ENCODE measurements around the gene CCDC170. TPM values are rescaled to one million over a fixed set of nuclear protein-coding genes. Genes with fewer than 3 reads are reported as not detected.
"Not testable (repeated sequence)": the region's sequence is repeated elsewhere in the genome, so short reads cannot be mapped to it uniquely, and the experiment has no call there.

CCDC170 gene
- total RNA-seq, 6 donors from 2014 or later = 1.7 to 28.3 (median 5.2) TPM

GRCh38 chr6:151544453-151544852 is 50.6 kb downstream of the CCDC170 start:
- H3K4me3 ChIP-seq = no peak overlapping the region
- no peaks in the 10 kb centered on the region for H3K36me3 ChIP-seq
- H3K4me1 ChIP-seq = no peaks in the 10 kb centered on the region
- H3K27ac ChIP-seq = no peak overlapping the region
- DNase-seq (no peak), ATAC-seq (ENCODE audit: low FRiP score in 2 of 2) (no peak)
- TF ChIP-seq POLR2A (IDR thresholded peaks at IDR 0.05) (no peak), POLR2AphosphoS5 (IDR thresholded peaks at IDR 0.05) (no peak), CTCF (IDR thresholded peaks at IDR 0.05) (no peak), EP300 (IDR thresholded peaks at IDR 0.05) (no peak)
- 85 to 88% methylated on average over 1 of the region's 1 CpG for WGBS, 2 donors
- H3K9me3 ChIP-seq = peaks cover 0 to 11% (median 7%) of the 10 kb centered on the region in 4 donors
- H3K27me3 ChIP-seq = no peaks in the 10 kb centered on the region

- WGBS, 2 donors = 93 to 94% methylated on average over 6 of the region's 6 CpGs
- not testable (repeated sequence) for DNase-seq; H3K36me3 ChIP-seq; H3K27me3 ChIP-seq; H3K4me3 ChIP-seq; H3K9me3 ChIP-seq; ATAC-seq (ENCODE audit: low FRiP score in 2 of 2); H3K27ac ChIP-seq; H3K4me1 ChIP-seq
Observed at GRCh38 chr6:151544884-151545283, 51.1 kb downstream of the CCDC170 start.

- TF ChIP-seq POLR2A (IDR thresholded peaks at IDR 0.05) (no peak), EP300 (IDR thresholded peaks at IDR 0.05) (no peak), CTCF (IDR thresholded peaks at IDR 0.05) (no peak), POLR2AphosphoS5 (IDR thresholded peaks at IDR 0.05) (no peak)
- WGBS, 2 donors = 86 to 87% methylated on average over 13 of the region's 13 CpGs
- no peaks in the 10 kb centered on the region for H3K36me3 ChIP-seq
- no peak for DNase-seq
- no peak for ATAC-seq (ENCODE audit: low FRiP score in 2 of 2)
- no peaks in the 10 kb centered on the region for H3K27me3 ChIP-seq
- no peak overlapping the region for H3K27ac ChIP-seq
- H3K4me1 ChIP-seq = no peaks in the 10 kb centered on the region
- no peak overlapping the region for H3K4me3 ChIP-seq
- H3K9me3 ChIP-seq = peaks cover 0 to 4% (median 3%) of the 10 kb centered on the region in 4 donors
Observed at GRCh38 chr6:151546941-151547659, 53.3 kb downstream of the CCDC170 start.

- WGBS, 2 donors = 77 to 88% methylated on average over 5 of the region's 5 CpGs
- TF ChIP-seq EP300 (IDR thresholded peaks at IDR 0.05) (no peak), CTCF (IDR thresholded peaks at IDR 0.05) (no peak), POLR2AphosphoS5 (IDR thresholded peaks at IDR 0.05) (no peak), POLR2A (IDR thresholded peaks at IDR 0.05) (no peak)
- Histone ChIP-seq H3K27me3 (no peaks in the 10 kb centered on the region), H3K4me1 (no peaks in the 10 kb centered on the region), H3K36me3 (no peaks in the 10 kb centered on the region), H3K9me3 (peaks cover 0 to 4% (median 3%) of the 10 kb centered on the region in 4 donors), H3K27ac (no peak overlapping the region), H3K4me3 (no peak overlapping the region)
- DNase-seq = no peak
- ATAC-seq (ENCODE audit: low FRiP score in 2 of 2) = no peak
Observed at GRCh38 chr6:151548201-151548600, 54.4 kb downstream of the CCDC170 start.

GRCh38 chr6:151549790-151550189 is 56.0 kb downstream of the CCDC170 start:
- no peak overlapping the region for H3K4me3 ChIP-seq
- peaks cover 0 to 4% (median 3%) of the 10 kb centered on the region in 4 donors for H3K9me3 ChIP-seq
- H3K27me3 ChIP-seq = no peaks in the 10 kb centered on the region
- WGBS, 2 donors = 72 to 78% methylated on average over 1 of the region's 1 CpG
- DNase-seq = no peak
- H3K36me3 ChIP-seq = no peaks in the 10 kb centered on the region
- TF ChIP-seq POLR2A (IDR thresholded peaks at IDR 0.05) (no peak), EP300 (IDR thresholded peaks at IDR 0.05) (no peak), POLR2AphosphoS5 (IDR thresholded peaks at IDR 0.05) (no peak), CTCF (IDR thresholded peaks at IDR 0.05) (no peak)
- no peak for ATAC-seq (ENCODE audit: low FRiP score in 2 of 2)
- H3K4me1 ChIP-seq = no peaks in the 10 kb centered on the region
- no peak overlapping the region for H3K27ac ChIP-seq

All from upper lobe of left lung (tissue), 6 donors.